Activated T-cell treated with anti-CD3 and anti-CD28 coated beads, Interleukin-2, amount 50 U/mL, for 72 hours (primary cell): ENCODE measurements around the gene LHFPL4. TPM values are rescaled to one million over a fixed set of nuclear protein-coding genes. Genes with fewer than 3 reads are reported as not detected.

Source experiments
- total RNA-seq, 2 donors: library from RNA; stranded (reverse); gene quantifications; one replicate each; pipeline ENCODE4 v1.2.3, GENCODE V29; 2022

LHFPL4 gene
- total RNA-seq, 2 donors from 2014 or later, result not detected

Other genes with a start within 250 kb of the LHFPL4 start
- 10 to 100 TPM; 56.0 to 65.5 TPM for gene THUMPD3, start 190.8 kb downstream of the LHFPL4 start, total RNA-seq
- 100 to 1,000 TPM; 158 to 173 TPM for gene SETD5, start 156.2 kb downstream of the LHFPL4 start, total RNA-seq
- 10 to 100 TPM; 49.4 to 58.7 TPM for gene MTMR14, start 95.7 kb upstream of the LHFPL4 start, total RNA-seq
- gene CPNE9, start 150.0 kb upstream of the LHFPL4 start, total RNA-seq, result under 1 TPM; 0.46 to 0.77 TPM
- gene BRPF1, start 177.9 kb upstream of the LHFPL4 start, total RNA-seq, result 10 to 100 TPM; 34.6 to 42.7 TPM
- 10 to 100 TPM; 31.0 to 33.4 TPM for gene OGG1, start 196.1 kb upstream of the LHFPL4 start, total RNA-seq
- 10 to 100 TPM; 38.6 to 47.4 TPM for gene CAMK1, start 216.1 kb upstream of the LHFPL4 start, total RNA-seq
- 100 to 1,000 TPM; 105 to 112 TPM for gene TADA3, start 238.7 kb upstream of the LHFPL4 start, total RNA-seq
- 100 to 1,000 TPM; 168 to 176 TPM for gene ARPC4, start 239.3 kb upstream of the LHFPL4 start, total RNA-seq